Mammary epithelial cell (primary cell): ENCODE results near the gene NOTCH1.

ENCODE experiments used
- CTCF ChIP-seq, 2 donors: IDR thresholded peaks in 1 of 2; conservative IDR thresholded peaks in 1 of 2; 2 replicates each; pipeline ENCODE4 v1.5.1; 2011 to 2012; ENCODE audit warnings: inconsistent platforms in 2 of 2, low read length in 2 of 2, mild to moderate bottlenecking in 2 of 2, control low read depth in 1 of 2, low read depth in 1 of 2; ENCODE audit not compliant: insufficient read depth in 1 of 2; ENCODE audit errors: extremely low read depth in 1 of 2
- EZH2 ChIP-seq: IDR thresholded peaks from 2 replicates; pipeline ENCODE4 v1.6.1; 2012; ENCODE audit warnings: low read length, inconsistent platforms, borderline replicate concordance

GRCh38 chr9:136470792-136471469, 74.9 kb downstream of the NOTCH1 start:
- TF ChIP-seq CTCF (conservative IDR thresholded peaks at IDR 0.05 in 1 of 2, IDR thresholded peaks at IDR 0.05 in 1 of 2; ENCODE audit: extremely low read depth in 1 of 2, insufficient read depth in 1 of 2, low read depth in 1 of 2, low read length in 2 of 2) (no peak), EZH2 (no peak)
